A204.1 (cell line): Measurements from ENCODE around the gene LTBP1.
"Not testable (repeated sequence)": the region's sequence is repeated elsewhere in the genome, so short reads cannot be mapped to it uniquely, and the experiment has no call there.

Experiments
- FAIRE-seq: peaks from 2 replicates; lab custom pipeline; 2012; peaks lifted over from hg19 to GRCh38; lab: Jason Lieb, UNC

Gene LTBP1

DNA sequence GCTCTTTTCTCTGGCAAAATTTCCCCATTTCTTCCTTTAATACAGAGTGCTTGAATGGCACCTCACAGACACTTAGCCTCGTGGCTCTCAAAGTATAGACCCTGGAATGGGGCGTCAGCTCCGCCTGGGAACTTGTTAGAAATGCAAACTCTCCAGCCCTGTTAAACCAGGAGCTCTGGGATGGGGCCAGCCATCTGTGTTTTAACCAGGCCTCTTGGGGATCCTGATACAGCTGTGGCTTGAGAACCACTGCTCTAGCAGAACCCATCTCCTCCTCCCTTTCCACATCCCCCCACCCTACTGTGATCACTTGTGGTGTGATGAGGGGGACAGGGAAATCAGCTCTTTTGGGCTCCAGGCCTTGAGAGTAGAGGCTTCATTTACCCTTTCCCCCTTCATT is 15.9 kb downstream of the LTBP1 start:
- no peak for FAIRE-seq

DNA sequence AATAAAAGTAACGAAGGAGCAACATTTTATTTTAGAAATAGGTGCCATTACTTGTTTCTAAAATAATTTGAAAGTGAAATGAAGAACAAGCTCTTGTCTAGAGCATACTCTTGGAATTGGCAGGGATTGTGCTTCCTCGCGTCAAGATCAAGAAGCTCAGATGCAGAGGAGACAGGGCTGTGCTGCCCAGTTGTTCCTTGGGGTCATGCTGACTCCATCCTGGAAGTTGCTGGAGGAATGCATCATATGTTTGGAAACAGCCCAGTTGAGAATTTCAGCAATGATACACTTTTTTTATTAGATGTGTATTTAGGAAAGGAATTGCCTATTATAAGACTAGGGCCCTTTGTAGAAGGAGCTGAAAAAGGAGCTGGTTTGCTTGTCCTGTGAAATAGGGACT is 17.2 kb downstream of the LTBP1 start:
- FAIRE-seq, result no peak

DNA sequence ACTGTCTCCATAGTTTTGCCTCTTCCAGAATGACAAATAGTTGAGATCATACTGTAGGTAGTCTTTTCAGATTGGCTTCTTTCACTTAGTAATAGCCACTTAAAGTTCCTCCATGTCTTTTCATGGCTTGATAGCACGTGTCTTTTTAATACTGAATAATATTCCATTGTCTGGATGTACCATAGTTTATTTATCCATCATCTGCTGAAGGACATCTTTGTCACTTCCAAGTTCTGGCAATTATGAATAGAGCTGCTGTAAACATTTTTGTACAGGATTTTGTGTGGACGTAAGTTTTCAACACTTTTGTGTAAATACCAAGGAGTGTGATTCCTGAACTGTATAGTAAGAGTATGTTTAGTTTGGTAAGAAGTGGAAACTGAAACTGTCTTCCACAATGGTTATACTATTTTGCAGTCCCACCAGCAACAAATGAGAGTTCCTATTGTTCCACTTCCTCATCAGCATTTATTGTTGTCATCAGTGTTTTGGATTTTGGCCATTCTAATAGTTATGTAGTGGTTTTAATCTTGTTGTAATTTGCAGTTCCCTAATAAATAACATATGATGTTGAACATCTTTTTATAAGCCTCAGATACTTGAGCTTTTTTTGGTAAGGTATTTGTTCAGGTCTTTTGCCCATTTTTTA is 18.9 kb downstream of the LTBP1 start:
- FAIRE-seq, result no peak

DNA sequence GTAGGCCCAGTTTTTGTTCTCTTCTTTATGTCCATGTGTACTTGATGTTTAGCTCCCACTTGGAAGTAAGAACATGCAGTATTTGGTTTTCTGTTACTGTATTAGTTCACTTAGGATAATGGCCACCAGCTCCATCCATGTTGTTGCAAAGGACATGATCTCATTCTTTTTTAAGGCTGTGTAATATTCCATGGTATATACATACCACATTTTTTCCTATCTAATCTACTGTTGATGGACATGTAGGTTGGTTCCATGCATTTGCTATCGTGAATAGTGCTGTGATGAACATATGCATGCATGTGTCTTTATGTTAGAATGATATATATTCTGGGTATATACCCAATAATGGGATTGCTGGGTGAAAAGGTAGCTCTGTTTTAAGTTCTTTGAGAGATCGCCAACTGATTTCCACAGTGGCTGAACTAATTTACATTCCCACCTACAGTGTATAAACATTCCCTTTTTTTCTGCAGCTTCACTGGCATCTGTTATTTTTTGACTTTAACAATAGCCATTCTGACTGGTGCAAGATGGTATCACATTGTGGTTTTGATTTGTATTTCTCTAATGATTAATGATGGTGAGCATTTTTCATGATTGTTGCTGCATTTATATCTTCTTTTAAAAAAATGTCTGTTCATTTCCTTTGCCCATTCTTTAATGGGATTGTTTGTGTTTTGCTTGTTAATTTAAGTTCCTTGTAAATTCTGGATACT is 22.9 kb downstream of the LTBP1 start:
- FAIRE-seq, result no peak

DNA sequence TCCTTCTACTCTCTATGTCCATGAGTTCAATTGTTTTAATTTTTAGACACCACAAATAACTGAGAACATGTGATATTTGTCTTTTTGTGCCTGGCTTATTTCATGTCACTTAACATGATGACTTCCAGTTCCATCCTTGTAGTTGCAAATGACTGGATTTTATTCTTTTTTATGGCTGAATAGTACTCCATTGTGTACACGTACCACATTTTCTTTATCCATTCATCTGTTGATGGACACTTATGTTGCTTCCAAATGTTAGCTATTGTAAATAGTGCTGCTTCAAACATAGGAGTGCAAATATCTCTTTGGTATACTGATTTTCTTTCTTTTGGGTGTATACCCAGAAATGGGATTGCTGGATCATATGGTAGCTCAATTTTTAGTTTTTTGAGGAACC is 27.0 kb downstream of the LTBP1 start:
- not testable (repeated sequence) for FAIRE-seq

DNA sequence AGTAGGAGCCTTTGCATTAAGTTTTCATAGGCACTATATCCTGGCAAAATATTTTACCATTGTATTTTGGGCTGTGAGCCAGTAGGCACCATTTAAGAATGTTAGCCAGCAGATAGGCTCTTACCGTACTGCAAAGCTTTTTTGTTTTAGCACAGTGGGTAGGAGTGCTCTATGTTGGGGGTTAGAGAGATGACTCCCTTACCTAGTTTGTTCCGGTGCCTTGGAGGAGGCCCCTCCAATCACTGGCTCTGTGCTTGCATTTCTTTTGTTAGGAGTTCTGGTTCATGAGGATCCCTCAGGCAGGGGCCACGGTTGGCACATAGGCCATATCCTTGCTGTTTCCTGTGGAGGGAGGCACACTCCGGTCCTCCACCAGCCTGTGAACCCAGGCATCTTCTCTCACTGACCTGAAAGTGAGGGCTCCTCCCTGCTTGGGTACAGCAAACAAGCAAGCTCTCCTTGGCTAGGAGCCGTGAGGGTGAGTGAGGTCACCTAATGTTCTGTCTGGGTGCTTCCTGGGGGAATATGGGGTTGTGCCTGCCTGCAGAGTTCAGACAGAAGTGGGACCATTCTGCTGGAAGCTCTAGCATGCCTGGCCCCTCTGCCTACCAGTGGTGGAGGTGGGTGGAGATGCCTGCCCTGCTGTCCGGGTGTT is 29.8 kb downstream of the LTBP1 start:
- no peak for FAIRE-seq

DNA sequence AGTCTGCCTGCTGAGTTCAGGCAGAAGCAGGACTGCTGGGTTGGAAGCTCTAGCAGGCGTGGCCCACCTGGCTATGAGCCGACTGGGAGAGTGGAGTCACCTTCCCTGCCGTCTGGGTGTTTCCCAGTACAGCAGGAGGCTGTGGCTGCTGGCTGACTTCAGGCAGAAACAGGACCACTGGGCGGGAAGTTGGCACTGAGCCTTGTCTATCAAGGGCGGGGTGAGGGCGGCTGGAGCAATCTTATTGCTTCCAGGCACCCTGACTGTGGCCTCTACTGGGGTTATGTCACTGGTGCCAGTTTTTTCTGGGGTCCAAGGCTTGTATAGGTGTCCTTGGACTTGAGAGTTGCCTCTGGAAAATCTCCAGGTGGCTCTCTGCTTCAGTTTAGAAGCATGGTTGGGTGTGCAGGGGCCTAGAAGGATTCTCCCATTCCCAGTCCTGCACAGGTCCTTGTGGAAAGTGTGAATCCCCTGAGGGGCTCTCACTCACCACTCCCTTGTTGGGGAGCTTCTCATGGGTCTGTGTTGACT is 30.5 kb downstream of the LTBP1 start:
- FAIRE-seq, result no peak

DNA sequence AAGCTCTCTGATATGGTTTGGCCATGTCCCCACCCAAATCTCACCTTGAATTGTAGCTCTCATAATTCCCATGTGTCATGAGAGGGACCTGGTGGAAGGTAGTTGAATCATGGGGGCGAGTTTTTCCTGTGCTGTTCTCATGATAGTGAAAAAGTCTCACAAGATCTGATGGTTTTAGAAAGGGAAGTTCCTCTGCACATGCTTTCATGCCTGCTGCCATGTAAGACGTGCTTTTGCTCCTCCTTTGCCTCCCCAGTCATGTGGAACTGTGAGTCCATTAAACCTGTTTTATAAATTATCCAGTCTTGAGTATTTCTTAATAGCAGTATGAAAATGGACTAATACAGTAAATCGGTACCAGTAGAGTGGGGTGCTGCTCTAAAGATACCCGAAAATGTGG is 34.9 kb downstream of the LTBP1 start:
- no peak for FAIRE-seq

DNA sequence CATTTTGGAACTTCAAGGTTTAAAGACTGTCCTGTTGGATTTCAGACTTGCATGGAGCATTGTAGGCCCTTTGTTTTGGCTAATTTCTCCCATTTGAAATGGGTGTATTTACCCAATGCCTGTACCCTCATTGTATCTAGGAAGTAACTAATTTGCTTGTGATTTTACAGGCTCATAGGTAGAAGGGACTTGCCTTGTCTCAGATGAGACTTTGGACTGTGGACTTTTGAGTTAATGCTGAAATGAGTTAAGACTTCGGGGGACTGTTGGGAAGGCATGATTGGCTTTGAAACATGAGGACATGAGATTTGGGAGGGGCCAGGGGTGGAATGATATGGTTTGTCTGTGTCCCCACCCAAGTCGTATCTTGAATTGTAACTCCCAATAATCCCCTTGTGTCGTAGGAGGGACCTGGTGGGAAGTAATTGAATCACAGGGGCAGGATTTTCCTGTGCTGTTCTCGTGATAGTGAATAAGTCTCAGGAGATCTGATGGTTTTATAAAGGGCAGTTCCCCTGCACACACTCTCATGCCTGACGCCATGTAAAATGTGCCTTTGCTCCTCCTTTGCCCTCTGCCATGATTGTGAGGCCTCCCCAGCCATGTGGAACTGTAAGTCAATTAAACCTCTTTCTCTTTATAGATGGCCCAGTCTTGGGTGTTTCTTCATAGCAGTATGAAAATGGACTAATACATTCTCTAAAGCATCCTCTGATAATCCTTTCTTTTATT is 36.6 kb downstream of the LTBP1 start:
- FAIRE-seq, result not testable (repeated sequence)

DNA sequence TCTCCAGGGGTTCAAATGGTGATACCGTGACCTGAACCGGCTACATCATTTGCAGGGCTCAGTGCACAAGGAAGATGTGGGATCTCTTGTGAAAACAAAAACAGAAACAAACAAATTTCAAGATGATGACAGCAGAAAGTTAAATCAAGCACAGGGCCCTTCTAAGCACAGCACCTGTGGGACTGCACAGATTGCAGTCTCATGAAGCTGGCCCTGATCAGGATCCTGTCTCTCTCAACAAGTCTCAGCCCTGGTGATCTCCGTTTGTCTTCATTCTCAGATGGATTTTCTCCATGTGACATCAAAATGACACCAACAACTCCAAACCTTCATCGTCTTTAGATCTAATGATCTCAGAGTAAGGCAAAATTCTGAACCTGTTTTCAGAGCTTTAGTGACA is 39.7 kb downstream of the LTBP1 start:
- no peak for FAIRE-seq

DNA sequence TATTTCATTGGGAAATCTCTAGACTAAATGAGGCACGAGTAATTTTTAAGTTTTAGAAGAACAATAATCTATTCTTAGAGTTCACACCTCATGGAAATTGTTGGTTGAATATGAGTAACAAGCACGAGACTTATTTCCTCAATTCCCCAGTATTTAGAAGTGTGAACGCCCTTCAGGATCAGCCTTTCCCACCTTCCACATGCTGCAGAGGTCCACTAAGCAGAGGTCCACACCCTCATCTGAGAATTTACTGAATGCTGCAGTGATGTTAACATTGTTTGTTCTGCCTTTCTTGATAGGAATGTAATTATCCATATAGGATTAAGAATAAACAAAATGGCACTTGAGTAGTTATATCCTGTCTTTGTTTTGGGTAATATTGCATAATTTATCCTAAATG is 41.8 kb downstream of the LTBP1 start:
- FAIRE-seq, result no peak

DNA sequence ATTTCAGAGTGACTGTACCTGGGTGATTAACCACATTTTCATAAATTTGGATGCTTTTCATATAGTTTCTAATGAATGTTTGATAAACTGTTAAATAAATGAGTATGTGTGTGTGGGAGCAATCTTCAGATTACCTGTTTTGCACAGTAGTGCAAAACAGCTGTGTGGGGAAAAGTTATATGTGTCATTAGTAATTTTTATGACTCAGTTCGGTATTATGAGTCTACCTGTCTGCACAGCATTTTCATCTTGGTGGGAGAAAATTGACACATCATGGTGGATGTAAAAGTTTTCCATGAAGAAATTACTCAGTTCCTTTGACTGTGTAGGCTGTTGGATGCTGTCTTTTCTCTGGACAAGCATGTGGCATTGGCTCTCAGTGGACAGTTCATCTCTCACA is 43.8 kb downstream of the LTBP1 start:
- FAIRE-seq, result no peak

DNA sequence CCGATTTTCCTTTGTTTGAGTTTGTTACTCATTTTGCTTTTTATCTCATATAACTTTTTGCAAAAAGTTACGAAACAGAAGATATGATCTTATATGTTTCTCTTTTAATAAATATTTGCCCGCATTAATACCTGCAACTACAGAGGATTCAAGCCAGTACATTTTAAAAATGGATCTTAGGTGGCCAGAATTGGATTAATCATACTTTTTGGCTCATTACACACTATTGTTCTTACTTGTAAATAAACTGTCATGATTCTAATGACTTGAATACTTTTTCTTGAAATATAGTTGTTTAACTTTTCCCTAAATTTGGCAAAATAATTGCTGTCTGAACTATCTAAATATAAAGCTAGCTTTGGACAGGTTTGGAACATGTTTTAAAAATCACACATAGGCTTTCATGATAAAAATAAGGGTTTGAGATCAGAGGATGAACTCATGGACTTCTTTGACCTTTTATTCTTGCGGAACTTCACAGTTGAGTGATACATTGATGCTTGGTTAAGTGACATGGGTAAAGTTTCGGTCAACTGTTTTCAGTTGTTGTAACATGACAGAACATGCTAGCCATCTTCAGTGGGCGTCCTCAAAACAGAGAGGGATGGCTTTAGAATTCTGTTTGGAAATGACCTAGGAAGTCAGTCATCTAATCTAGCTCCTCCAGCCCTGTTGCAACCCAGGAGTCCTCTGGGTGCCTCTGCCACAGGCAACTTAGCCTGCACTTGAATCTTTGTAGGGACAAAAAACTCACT is 44.5 kb downstream of the LTBP1 start:
- no peak for FAIRE-seq

DNA sequence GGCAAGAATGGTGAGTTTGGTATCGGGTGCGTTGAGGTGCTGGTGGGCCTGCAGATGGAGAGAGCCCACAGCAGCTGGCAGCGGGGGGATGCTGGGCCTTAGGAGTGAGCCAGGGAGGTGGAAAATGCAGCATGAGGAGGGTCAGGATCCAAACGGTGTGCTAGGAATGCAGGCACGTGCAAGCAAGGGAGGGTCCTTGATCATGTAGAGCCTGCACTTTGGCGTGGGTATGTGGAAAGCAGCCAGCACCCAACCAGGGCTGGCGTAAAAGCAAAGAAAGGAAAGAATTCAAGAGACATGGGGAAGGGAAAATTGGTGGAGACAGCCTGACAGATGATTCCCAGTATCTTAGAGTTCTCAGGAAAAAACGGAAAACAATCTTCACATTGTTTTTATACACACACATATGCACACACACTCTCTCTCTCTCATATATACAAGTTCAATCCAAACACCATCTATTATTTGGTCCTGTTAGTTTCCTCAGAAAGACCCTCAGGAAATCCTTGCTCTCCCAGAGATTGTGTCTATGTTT is 46.3 kb downstream of the LTBP1 start:
- FAIRE-seq, result no peak

DNA sequence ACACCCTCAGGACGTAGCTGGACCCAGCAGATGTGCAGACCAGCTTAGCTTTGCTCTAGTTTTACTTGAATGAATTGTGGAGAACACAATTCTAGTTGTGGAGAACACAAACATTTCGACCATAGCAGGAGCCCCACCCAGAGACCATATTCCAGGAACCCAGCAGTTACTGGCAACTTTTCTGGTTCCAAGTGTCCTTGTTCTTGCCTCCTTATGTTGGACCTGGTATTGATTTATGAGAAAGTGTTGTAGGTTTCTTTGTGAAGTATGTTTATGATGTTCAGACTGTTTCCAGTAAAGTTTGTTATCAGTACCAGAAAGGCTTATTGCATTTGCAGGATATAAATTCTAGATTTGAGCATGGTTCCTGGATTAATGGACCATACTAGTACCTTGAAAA is 51.0 kb downstream of the LTBP1 start:
- FAIRE-seq, result no peak

DNA sequence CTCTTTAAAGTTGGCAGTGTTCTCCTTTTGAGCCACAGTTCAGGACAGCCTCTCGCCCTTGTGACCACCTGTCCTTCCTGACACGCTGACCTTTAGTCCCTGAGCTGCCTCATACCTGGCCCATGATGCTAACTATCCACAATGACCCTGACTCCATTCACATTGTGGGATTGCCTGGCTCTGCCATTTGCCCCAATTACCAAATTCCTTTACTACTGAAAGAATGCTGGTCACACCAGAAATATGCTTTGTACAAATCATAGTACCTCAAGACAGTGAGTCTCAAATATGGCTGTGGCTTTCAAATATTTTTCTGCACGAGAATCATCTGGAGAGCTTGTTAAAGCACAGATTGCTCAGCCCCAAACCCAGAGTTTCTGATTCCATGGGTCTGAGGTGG is 54.2 kb downstream of the LTBP1 start:
- no peak for FAIRE-seq

DNA sequence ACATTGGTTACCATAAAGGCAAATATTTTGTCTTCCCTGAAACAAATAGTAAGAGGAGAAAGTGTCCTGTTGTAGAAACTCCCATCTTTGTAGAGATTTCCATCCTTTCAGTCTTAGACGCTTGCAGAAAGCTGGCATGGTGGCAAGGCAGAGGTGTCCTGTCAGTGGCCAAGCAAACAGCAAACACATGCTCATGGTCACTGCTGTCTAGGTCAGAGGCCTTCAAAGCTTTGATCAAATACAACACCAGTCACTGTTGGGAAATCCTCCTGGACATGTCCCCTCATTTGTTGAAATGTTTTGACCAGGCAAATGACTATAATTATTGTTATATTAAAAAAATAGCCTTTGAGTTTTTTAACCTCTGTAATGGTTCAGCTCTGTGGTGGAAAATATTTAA is 55.1 kb downstream of the LTBP1 start:
- FAIRE-seq, result no peak

DNA sequence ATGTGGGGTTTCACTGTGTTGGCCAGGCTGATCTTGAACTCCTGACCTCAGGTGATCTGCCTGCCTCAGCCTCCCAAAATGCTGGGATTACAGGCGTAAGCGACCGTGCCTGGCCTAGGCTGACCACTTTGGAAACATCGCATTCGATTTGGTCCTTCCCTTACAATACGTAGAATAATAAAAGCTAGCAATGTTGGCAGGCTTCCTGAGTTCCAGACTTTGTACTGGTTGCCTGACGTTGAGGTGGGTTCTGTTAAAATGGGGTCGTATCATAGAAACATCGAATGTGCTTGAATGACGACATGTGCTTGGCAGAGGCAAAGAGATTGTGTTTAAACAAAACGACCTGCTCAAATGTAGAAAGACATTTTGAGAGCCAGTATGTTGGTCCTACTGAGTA is 56.1 kb downstream of the LTBP1 start:
- FAIRE-seq, result no peak

DNA sequence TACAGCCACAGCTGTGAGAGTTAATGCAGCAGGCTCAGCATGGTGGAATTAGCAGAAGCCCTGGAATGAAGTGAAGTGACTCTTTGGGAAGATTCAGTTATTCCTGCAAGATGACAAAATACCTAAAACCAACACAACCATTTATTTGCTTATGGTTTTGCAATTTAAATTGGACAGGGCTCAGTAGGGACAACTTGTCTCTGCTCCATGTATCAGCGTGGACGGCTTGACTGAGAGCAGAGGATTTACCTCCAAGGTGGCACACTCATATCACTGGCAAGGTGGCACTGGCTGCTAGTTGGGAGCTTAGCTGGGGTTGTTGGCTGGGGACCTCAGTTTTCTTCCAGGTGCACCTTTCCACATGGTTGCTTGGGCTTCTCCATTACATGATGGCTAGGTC is 58.3 kb downstream of the LTBP1 start:
- FAIRE-seq, result no peak

DNA sequence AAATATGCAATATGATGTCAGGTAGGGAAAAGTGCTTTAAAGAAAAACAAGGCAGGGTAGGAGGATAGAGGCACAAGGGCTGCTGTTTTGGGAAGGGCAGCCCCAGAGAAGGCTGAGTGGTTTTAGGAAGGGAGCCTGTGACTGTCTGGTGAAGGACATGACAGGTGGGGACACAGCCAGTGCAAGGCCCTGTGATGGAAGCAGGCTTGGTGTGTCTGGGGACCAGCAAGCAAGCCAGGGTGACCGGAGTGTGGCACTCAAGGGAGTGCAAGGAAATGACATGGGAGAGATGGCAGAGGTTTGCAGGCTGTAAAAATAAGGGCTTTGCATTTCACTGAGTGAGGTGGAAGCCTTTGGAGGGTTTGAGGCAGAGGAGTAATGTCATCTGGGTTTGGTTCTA is 62.0 kb downstream of the LTBP1 start:
- no peak for FAIRE-seq

DNA sequence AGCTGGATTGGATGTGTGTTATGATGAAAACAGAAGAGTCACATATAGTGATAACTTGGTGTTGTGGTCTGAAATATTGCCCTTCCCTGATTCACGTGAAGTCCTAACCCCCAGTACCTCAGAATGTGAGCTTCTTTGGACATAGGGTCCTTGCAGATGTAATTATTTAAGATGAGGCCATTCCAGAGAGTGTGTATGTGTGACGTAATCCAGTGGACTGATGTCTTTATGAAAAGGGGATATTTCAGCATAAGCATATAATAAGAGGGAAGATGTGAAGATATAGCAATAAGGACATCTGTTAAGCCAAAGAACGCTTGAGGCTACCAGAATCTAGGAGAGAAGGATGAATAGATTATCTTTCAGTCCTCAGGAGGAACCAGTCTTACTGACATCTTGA is 62.5 kb downstream of the LTBP1 start:
- no peak for FAIRE-seq

DNA sequence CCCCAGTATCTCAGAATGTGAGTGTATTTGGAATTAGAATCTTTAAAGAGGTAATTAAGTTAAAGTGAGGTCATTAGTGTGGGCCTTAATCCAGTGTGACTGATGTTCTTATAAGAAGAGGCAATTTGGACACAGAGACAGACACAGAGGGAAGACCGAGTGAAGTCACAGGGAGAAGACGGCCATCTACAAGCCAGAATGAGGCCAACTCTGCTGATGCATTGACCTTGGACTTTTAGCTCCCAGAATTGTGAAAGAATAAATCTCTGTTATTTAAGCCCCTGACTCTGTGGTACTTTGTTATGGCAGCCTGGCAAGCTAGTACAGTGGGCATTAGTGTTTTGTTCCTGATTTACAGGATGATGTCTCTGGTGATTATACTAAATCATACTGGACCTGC is 64.6 kb downstream of the LTBP1 start:
- FAIRE-seq, result no peak
